Uterus (tissue), 2 donors: Measurements from ENCODE around the gene FBXO34.

Experiments used
- CTCF ChIP-seq, 4 experiments: fragments of 200-600 bp in 2 of 4; fragments of 450-650 bp in 2 of 4; sonication (generic) in 2 of 4; IDR thresholded peaks; one replicate each; pipeline ENCODE4 v1.5.1; 2016 to 2019; ENCODE audit warnings: antibody characterized with exemption in 4 of 4, mild to moderate bottlenecking in 2 of 4, moderate library complexity in 1 of 4
- POLR2A ChIP-seq, 2 donors: fragments of 450-650 bp; IDR thresholded peaks; one replicate each; pipeline ENCODE4 v1.6.1; 2016; ENCODE audit warnings: antibody characterized with exemption in 2 of 2, mild to moderate bottlenecking in 1 of 2, moderate library complexity in 1 of 2

- TF ChIP-seq CTCF (IDR thresholded peaks at IDR 0.05) = no peak
- TF ChIP-seq POLR2A (IDR thresholded peaks at IDR 0.05) = no peak
Observed at GRCh38 chr14:55309154-55309553, 37.9 kb downstream of the FBXO34 start.
